SH-SY5Y (cell line): ENCODE results near the gene RAD51B.

Experiments used
- GATA2 ChIP-seq: IDR thresholded peaks from 2 replicates; pipeline ENCODE4 v1.6.1; 2011; ENCODE audit warnings: mild to moderate bottlenecking, low read depth, low read length
- GATA3 ChIP-seq: IDR thresholded peaks from 2 replicates; pipeline ENCODE4 v1.6.1; 2011; ENCODE audit warnings: low read depth, mild to moderate bottlenecking, low read length, moderate library complexity

GRCh38 chr14:68282479-68283377 lies 463.1 kb downstream of the RAD51B start:
- TF ChIP-seq GATA3 = no peak
- no peak for TF ChIP-seq GATA2
